HepG2 (cell line): ENCODE results near the gene RBM12. TPM values are rescaled to one million over a fixed set of nuclear protein-coding genes. Genes with fewer than 3 reads are reported as not detected.

ENCODE experiments used
- BORCS8-MEF2B ChIP-seq: sonication (generic); formaldehyde crosslinking; IDR thresholded peaks from 2 replicates; pipeline ENCODE4 v1.8.0; 2022; ENCODE audit warnings: mild to moderate bottlenecking, missing genetic modification reagents
- ETV6 ChIP-seq: sonication (generic); formaldehyde crosslinking; conservative IDR thresholded peaks from 2 replicates; pipeline ENCODE4 v1.4.0; 2020; ENCODE audit warnings: missing genetic modification reagents
- KDM5B ChIP-seq: sonication (generic); formaldehyde crosslinking; IDR thresholded peaks from 2 replicates; pipeline ENCODE4 v1.4.0; 2020; ENCODE audit warnings: missing genetic modification reagents, mild to moderate bottlenecking, borderline replicate concordance
- PHF8 ChIP-seq: sonication (generic); formaldehyde crosslinking; IDR thresholded peaks from 2 replicates; pipeline ENCODE4 v1.5.0; 2020; ENCODE audit warnings: missing genetic modification reagents
- RARA ChIP-seq: IDR thresholded peaks from 2 replicates; pipeline ENCODE4 v1.6.1; 2016; ENCODE audit warnings: missing genetic modification reagents, missing compliant biosample characterization
- ZBTB42 ChIP-seq: sonication (generic); formaldehyde crosslinking; IDR thresholded peaks from 2 replicates; pipeline ENCODE4 v1.5.0; 2020; ENCODE audit warnings: mild to moderate bottlenecking, missing genetic modification reagents
- ZFP62 ChIP-seq: sonication (generic); formaldehyde crosslinking; IDR thresholded peaks from 2 replicates; pipeline ENCODE4 v1.4.0; 2020; ENCODE audit warnings: missing genetic modification reagents
- ZNF230 ChIP-seq: sonication (generic); formaldehyde crosslinking; IDR thresholded peaks from 2 replicates; pipeline ENCODE4 v1.4.0; 2020; ENCODE audit warnings: mild to moderate bottlenecking, missing genetic modification reagents
- ZNF430 ChIP-seq: sonication (generic); formaldehyde crosslinking; IDR thresholded peaks from 2 replicates; pipeline ENCODE4 v1.9.0; 2021; ENCODE audit warnings: mild to moderate bottlenecking, missing genetic modification reagents
- ZNF446 ChIP-seq: sonication (generic); formaldehyde crosslinking; IDR thresholded peaks from 2 replicates; pipeline ENCODE4 v1.5.0; 2020; ENCODE audit warnings: mild to moderate bottlenecking, missing genetic modification reagents
- ZNF496 ChIP-seq: sonication (generic); formaldehyde crosslinking; IDR thresholded peaks from 2 replicates; pipeline ENCODE4 v1.8.1; 2023; ENCODE audit warnings: mild to moderate bottlenecking, moderate library complexity, missing genetic modification reagents; ENCODE audit not compliant: insufficient replicate concordance
- polyA plus RNA-seq, 8 experiments: library from polyadenylated mRNA; depleted of rRNA in 3 of 8; stranded (reverse) in 7 of 8; unstranded in 1 of 8; fragments of >200 nt; fragmentation: Illumina TruSeq in 4 of 8; extraction: Trizol in 4 of 8; gene quantifications; 2 replicates each; pipeline versions ENCODE4 v1.2.1 to v1.2.3, GENCODE V29; 2011 to 2016; ENCODE audit warnings: low read depth in 4 of 8, missing spikeins in 1 of 8, mixed read lengths in 1 of 8; ENCODE audit not compliant: insufficient read depth in 1 of 8
- total RNA-seq, 5 experiments: library from RNA; depleted of rRNA; stranded (reverse); fragments of >200 nt; fragmentation: Illumina TruSeq; extraction: Trizol; gene quantifications; 2 replicates each; pipeline ENCODE4 v1.2.3, GENCODE V29; 2016; ENCODE audit warnings: low read depth in 1 of 5
- TF ChIP-seq, protein P1 (sequence below): sonication (generic); formaldehyde crosslinking; IDR thresholded peaks from 2 replicates; pipeline ENCODE4 v1.5.0; 2020; ENCODE audit warnings: mild to moderate bottlenecking, low read depth, missing genetic modification reagents, borderline replicate concordance
- TF ChIP-seq, protein P2 (sequence below): sonication (generic); formaldehyde crosslinking; IDR thresholded peaks from 2 replicates; pipeline ENCODE4 v1.4.0; 2020; ENCODE audit warnings: mild to moderate bottlenecking, low read depth, missing genetic modification reagents
- TF ChIP-seq, protein P3 (sequence below): sonication (generic); formaldehyde crosslinking; IDR thresholded peaks from 2 replicates; pipeline ENCODE4 v1.8.1; 2023; ENCODE audit warnings: mild to moderate bottlenecking, missing genetic modification reagents
- TF ChIP-seq, protein P4 (sequence below): sonication (generic); formaldehyde crosslinking; IDR thresholded peaks from 2 replicates; pipeline ENCODE4 v1.9.0; 2021; ENCODE audit warnings: mild to moderate bottlenecking, missing genetic modification reagents
- TF ChIP-seq, protein P5 (sequence below): IDR thresholded peaks from 2 replicates; pipeline ENCODE4 v1.6.1; 2012; ENCODE audit warnings: low read depth, low read length, improper control_type of control experiment
- TF ChIP-seq, protein P6 (sequence below): sonication (generic); formaldehyde crosslinking; IDR thresholded peaks from 2 replicates; pipeline ENCODE4 v1.4.0; 2020; ENCODE audit warnings: missing genetic modification reagents

The RBM12 gene
- total and polyA plus RNA-seq, 2 of the 13 experiments (the other 11 are each of a cell fraction or from before 2014, with no cell fraction given) = 97.9 to 104 TPM

DNA sequence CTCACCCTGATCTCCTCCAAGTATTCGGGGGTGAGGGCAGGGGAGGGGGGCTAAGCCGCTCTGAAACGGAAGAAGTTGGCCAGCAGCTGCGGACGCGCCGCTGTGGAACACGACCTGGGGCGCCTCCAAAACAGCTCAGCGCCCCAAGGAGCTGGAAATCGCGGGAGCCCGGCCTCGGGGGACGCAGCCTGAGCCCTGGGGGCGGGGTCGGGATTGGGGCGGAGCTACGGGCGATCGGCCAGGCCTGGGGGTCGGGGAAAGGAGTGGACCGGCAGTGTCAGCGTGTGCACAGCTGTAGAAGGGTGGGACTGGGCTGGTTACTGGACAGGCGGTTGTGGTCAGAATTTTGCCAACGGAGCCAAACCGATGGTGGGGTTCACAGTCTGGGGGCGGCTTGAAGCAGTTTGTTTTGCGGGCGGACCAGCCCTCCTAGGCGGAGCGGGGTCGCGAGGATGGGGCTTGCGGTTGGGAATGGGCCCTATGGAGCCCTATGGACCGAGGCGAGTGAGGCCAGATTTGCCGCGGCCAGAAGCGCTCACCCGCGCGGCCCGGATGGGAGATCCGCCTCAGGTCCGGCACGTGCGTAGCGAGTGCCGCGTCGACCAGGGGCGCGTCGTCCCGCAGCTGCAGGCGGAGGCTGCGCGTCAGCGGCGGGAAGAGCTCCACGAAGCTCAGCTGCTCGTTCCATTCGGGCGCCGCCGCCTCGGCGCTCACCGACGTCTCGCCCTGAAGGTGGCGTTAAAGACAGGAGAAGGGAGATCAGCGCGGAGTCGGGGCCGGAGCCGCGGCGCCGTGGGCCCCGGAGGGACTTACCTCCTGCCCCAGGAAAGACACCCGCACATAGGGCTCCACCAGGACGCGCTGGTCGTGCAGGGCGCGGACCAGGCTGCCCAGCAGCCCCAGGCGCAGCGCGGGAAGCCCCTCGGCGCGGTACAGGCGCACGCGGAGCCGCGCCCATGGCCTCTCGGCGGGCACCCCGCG, 63.4 kb downstream of the RBM12 start (continued):
- TF ChIP-seq PHF8 (CRISPR knock-in tag) = no peak; the same call in 1 of the 2 replicates
- TF ChIP-seq RARA = no peak
- TF ChIP-seq ZNF446 (CRISPR knock-in tag) = no peak
- TF ChIP-seq, protein P1, sequence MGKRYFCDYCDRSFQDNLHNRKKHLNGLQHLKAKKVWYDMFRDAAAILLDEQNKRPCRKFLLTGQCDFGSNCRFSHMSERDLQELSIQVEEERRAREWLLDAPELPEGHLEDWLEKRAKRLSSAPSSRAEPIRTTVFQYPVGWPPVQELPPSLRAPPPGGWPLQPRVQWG = no peak
- no peak for TF ChIP-seq ZNF496 (CRISPR knock-in tag)
- TF ChIP-seq, protein P2, sequence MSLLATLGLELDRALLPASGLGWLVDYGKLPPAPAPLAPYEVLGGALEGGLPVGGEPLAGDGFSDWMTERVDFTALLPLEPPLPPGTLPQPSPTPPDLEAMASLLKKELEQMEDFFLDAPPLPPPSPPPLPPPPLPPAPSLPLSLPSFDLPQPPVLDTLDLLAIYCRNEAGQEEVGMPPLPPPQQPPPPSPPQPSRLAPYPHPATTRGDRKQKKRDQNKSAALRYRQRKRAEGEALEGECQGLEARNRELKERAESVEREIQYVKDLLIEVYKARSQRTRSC (CRISPR knock-in tag) = peak; percentile 84; the same call in 1 of the 2 replicates
- TF ChIP-seq ZNF430 = no peak
- TF ChIP-seq ZBTB42 = no peak
- TF ChIP-seq ETV6 (CRISPR knock-in tag) = no peak
- TF ChIP-seq, protein P3, sequence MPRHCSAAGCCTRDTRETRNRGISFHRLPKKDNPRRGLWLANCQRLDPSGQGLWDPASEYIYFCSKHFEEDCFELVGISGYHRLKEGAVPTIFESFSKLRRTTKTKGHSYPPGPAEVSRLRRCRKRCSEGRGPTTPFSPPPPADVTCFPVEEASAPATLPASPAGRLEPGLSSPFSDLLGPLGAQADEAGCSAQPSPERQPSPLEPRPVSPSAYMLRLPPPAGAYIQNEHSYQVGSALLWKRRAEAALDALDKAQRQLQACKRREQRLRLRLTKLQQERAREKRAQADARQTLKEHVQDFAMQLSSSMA = no peak
- peak; percentile 65; the same call in 1 of the 2 replicates for TF ChIP-seq BORCS8-MEF2B (CRISPR knock-in tag)
- peak; percentile 94; the same call in 1 of the 2 replicates for TF ChIP-seq KDM5B
- TF ChIP-seq, protein P4, sequence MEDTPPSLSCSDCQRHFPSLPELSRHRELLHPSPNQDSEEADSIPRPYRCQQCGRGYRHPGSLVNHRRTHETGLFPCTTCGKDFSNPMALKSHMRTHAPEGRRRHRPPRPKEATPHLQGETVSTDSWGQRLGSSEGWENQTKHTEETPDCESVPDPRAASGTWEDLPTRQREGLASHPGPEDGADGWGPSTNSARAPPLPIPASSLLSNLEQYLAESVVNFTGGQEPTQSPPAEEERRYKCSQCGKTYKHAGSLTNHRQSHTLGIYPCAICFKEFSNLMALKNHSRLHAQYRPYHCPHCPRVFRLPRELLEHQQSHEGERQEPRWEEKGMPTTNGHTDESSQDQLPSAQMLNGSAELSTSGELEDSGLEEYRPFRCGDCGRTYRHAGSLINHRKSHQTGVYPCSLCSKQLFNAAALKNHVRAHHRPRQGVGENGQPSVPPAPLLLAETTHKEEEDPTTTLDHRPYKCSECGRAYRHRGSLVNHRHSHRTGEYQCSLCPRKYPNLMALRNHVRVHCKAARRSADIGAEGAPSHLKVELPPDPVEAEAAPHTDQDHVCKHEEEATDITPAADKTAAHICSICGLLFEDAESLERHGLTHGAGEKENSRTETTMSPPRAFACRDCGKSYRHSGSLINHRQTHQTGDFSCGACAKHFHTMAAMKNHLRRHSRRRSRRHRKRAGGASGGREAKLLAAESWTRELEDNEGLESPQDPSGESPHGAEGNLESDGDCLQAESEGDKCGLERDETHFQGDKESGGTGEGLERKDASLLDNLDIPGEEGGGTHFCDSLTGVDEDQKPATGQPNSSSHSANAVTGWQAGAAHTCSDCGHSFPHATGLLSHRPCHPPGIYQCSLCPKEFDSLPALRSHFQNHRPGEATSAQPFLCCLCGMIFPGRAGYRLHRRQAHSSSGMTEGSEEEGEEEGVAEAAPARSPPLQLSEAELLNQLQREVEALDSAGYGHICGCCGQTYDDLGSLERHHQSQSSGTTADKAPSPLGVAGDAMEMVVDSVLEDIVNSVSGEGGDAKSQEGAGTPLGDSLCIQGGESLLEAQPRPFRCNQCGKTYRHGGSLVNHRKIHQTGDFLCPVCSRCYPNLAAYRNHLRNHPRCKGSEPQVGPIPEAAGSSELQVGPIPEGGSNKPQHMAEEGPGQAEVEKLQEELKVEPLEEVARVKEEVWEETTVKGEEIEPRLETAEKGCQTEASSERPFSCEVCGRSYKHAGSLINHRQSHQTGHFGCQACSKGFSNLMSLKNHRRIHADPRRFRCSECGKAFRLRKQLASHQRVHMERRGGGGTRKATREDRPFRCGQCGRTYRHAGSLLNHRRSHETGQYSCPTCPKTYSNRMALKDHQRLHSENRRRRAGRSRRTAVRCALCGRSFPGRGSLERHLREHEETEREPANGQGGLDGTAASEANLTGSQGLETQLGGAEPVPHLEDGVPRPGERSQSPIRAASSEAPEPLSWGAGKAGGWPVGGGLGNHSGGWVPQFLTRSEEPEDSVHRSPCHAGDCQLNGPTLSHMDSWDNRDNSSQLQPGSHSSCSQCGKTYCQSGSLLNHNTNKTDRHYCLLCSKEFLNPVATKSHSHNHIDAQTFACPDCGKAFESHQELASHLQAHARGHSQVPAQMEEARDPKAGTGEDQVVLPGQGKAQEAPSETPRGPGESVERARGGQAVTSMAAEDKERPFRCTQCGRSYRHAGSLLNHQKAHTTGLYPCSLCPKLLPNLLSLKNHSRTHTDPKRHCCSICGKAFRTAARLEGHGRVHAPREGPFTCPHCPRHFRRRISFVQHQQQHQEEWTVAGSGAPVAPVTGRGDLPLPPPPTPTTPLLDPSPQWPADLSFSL (CRISPR knock-in tag) = no peak
- TF ChIP-seq, protein P5, sequence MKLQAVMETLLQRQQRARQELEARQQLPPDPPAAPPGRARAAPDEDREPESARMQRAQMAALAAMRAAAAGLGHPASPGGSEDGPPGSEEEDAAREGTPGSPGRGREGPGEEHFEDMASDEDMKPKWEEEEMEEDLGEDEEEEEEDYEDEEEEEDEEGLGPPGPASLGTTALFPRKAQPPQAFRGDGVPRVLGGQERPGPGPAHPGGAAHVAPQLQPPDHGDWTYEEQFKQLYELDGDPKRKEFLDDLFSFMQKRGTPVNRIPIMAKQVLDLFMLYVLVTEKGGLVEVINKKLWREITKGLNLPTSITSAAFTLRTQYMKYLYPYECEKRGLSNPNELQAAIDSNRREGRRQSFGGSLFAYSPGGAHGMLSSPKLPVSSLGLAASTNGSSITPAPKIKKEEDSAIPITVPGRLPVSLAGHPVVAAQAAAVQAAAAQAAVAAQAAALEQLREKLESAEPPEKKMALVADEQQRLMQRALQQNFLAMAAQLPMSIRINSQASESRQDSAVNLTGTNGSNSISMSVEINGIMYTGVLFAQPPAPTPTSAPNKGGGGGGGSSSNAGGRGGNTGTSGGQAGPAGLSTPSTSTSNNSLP = no peak
- TF ChIP-seq, protein P6, sequence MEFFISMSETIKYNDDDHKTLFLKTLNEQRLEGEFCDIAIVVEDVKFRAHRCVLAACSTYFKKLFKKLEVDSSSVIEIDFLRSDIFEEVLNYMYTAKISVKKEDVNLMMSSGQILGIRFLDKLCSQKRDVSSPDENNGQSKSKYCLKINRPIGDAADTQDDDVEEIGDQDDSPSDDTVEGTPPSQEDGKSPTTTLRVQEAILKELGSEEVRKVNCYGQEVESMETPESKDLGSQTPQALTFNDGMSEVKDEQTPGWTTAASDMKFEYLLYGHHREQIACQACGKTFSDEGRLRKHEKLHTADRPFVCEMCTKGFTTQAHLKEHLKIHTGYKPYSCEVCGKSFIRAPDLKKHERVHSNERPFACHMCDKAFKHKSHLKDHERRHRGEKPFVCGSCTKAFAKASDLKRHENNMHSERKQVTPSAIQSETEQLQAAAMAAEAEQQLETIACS = peak; percentile 19; the same call in 1 of the 2 replicates
- no peak for TF ChIP-seq ZNF230 (CRISPR knock-in tag)
- 0 out of 2 replicates have a peak, but pooled peaks have one; percentile 70 for TF ChIP-seq ZFP62
